ENCODE results near the gene ST7L. TPM values are rescaled to one million over a fixed set of nuclear protein-coding genes. Genes with fewer than 3 reads are reported as not detected.
A peak's percentile ranks its signal among the peaks of the same experiment; 100 is the strongest.

The ST7L gene
- total and polyA plus RNA-seq, 10 of the 15 experiments (the other 5 are each of a cell fraction or from before 2014, with no cell fraction given), result 3.6 to 13.7 (median 8.9) TPM

DNA sequence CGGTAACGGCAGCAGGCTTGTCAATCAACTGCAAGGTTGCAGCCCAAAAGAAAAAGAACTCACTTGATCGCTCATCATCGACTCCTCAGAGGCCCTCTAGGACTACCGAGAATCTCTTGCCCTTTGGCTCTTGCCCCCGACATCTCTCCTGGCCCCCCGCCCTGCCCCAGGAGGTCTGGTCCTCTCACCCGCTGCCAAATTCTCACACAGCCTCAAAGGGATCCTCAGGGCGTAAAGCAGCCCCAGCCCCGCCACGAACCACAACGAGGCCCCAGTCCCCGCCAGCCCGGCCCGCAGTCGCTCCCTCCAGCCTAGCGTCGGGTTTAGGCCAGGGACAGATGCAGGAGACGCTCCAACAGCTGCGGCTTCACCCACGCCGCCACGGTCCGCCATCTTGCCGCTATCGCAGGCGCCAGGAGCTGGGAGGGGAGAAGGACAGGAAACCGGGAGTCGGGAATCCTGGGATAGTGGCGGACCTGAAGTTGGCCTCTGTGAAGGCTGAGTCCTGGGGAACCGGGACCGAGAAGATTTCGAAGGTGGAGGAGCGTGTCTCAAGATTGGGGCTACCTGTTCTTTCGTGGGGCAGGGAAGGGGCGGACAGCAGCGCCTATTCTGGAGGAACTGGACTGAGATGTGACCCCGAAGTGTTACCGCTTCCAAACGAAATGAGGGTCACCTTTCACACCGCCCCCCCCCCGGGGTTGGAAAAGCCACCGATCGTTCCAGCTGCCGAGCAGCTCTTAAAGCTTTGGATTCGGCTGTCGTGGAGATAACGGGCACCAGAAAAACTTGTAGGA is at the start of gene ST7L (continued):
- TF ChIP-seq NFYA (IDR thresholded peaks at IDR 0.05; ENCODE audit: borderline replicate concordance, low read depth, low read length), result no peak
- peak; percentile 84; the same call in 1 of the 2 replicates for TF ChIP-seq TAF1 (IDR thresholded peaks at IDR 0.05; ENCODE audit: borderline replicate concordance, low read depth, low read length)
- TF ChIP-seq, protein P1, sequence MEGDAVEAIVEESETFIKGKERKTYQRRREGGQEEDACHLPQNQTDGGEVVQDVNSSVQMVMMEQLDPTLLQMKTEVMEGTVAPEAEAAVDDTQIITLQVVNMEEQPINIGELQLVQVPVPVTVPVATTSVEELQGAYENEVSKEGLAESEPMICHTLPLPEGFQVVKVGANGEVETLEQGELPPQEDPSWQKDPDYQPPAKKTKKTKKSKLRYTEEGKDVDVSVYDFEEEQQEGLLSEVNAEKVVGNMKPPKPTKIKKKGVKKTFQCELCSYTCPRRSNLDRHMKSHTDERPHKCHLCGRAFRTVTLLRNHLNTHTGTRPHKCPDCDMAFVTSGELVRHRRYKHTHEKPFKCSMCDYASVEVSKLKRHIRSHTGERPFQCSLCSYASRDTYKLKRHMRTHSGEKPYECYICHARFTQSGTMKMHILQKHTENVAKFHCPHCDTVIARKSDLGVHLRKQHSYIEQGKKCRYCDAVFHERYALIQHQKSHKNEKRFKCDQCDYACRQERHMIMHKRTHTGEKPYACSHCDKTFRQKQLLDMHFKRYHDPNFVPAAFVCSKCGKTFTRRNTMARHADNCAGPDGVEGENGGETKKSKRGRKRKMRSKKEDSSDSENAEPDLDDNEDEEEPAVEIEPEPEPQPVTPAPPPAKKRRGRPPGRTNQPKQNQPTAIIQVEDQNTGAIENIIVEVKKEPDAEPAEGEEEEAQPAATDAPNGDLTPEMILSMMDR (IDR thresholded peaks at IDR 0.05 in 2 of 3, conservative IDR thresholded peaks at IDR 0.05 in 1 of 3; ENCODE audit: control insufficient read depth in 2 of 3, extremely low read depth in 1 of 3, insufficient read depth in 1 of 3, low read depth in 3 of 3, low read length in 3 of 3), result no peak
- peak; percentile 44; the same call in 1 of the 2 replicates for TF ChIP-seq RB1 (IDR thresholded peaks at IDR 0.05; ENCODE audit: borderline replicate concordance)
- no peak for TF ChIP-seq CBX3 (IDR thresholded peaks at IDR 0.05; ENCODE audit: borderline replicate concordance, low read depth)
- TF ChIP-seq, protein P2, sequence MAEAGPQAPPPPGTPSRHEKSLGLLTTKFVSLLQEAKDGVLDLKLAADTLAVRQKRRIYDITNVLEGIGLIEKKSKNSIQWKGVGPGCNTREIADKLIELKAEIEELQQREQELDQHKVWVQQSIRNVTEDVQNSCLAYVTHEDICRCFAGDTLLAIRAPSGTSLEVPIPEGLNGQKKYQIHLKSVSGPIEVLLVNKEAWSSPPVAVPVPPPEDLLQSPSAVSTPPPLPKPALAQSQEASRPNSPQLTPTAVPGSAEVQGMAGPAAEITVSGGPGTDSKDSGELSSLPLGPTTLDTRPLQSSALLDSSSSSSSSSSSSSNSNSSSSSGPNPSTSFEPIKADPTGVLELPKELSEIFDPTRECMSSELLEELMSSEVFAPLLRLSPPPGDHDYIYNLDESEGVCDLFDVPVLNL (IDR thresholded peaks at IDR 0.05; ENCODE audit: low read depth, low read length), result no peak
- no peak for TF ChIP-seq ZNF274 (IDR thresholded peaks at IDR 0.05; ENCODE audit: insufficient read depth, insufficient read length)
- TF ChIP-seq, protein P3, sequence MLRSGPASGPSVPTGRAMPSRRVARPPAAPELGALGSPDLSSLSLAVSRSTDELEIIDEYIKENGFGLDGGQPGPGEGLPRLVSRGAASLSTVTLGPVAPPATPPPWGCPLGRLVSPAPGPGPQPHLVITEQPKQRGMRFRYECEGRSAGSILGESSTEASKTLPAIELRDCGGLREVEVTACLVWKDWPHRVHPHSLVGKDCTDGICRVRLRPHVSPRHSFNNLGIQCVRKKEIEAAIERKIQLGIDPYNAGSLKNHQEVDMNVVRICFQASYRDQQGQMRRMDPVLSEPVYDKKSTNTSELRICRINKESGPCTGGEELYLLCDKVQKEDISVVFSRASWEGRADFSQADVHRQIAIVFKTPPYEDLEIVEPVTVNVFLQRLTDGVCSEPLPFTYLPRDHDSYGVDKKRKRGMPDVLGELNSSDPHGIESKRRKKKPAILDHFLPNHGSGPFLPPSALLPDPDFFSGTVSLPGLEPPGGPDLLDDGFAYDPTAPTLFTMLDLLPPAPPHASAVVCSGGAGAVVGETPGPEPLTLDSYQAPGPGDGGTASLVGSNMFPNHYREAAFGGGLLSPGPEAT (IDR thresholded peaks at IDR 0.05; ENCODE audit: low read depth), result peak; percentile 68; the same call in 1 of the 2 replicates
- TF ChIP-seq EED (IDR thresholded peaks at IDR 0.05; ENCODE audit: low read depth), result peak; percentile 94
- no peak for TF ChIP-seq SMAD1 (IDR thresholded peaks at IDR 0.05; ENCODE audit: low read depth, partially characterized antibody)
- TF ChIP-seq IKZF2 (IDR thresholded peaks at IDR 0.05), result peak; percentile 93 to 94
- TF ChIP-seq, protein P4, sequence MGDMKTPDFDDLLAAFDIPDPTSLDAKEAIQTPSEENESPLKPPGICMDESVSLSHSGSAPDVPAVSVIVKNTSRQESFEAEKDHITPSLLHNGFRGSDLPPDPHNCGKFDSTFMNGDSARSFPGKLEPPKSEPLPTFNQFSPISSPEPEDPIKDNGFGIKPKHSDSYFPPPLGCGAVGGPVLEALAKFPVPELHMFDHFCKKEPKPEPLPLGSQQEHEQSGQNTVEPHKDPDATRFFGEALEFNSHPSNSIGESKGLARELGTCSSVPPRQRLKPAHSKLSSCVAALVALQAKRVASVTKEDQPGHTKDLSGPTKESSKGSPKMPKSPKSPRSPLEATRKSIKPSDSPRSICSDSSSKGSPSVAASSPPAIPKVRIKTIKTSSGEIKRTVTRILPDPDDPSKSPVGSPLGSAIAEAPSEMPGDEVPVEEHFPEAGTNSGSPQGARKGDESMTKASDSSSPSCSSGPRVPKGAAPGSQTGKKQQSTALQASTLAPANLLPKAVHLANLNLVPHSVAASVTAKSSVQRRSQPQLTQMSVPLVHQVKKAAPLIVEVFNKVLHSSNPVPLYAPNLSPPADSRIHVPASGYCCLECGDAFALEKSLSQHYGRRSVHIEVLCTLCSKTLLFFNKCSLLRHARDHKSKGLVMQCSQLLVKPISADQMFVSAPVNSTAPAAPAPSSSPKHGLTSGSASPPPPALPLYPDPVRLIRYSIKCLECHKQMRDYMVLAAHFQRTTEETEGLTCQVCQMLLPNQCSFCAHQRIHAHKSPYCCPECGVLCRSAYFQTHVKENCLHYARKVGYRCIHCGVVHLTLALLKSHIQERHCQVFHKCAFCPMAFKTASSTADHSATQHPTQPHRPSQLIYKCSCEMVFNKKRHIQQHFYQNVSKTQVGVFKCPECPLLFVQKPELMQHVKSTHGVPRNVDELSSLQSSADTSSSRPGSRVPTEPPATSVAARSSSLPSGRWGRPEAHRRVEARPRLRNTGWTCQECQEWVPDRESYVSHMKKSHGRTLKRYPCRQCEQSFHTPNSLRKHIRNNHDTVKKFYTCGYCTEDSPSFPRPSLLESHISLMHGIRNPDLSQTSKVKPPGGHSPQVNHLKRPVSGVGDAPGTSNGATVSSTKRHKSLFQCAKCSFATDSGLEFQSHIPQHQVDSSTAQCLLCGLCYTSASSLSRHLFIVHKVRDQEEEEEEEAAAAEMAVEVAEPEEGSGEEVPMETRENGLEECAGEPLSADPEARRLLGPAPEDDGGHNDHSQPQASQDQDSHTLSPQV (IDR thresholded peaks at IDR 0.05), result no peak
- TF ChIP-seq, protein P5, sequence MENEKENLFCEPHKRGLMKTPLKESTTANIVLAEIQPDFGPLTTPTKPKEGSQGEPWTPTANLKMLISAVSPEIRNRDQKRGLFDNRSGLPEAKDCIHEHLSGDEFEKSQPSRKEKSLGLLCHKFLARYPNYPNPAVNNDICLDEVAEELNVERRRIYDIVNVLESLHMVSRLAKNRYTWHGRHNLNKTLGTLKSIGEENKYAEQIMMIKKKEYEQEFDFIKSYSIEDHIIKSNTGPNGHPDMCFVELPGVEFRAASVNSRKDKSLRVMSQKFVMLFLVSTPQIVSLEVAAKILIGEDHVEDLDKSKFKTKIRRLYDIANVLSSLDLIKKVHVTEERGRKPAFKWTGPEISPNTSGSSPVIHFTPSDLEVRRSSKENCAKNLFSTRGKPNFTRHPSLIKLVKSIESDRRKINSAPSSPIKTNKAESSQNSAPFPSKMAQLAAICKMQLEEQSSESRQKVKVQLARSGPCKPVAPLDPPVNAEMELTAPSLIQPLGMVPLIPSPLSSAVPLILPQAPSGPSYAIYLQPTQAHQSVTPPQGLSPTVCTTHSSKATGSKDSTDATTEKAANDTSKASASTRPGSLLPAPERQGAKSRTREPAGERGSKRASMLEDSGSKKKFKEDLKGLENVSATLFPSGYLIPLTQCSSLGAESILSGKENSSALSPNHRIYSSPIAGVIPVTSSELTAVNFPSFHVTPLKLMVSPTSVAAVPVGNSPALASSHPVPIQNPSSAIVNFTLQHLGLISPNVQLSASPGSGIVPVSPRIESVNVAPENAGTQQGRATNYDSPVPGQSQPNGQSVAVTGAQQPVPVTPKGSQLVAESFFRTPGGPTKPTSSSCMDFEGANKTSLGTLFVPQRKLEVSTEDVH (IDR thresholded peaks at IDR 0.05; ENCODE audit: low read depth, partially characterized antibody), result no peak
- no peak for TF ChIP-seq CHD2 (IDR thresholded peaks at IDR 0.05; ENCODE audit: borderline replicate concordance, low read depth, low read length)
- no peak for TF ChIP-seq ZNF217 (IDR thresholded peaks at IDR 0.05)
- TF ChIP-seq ATF7 (IDR thresholded peaks at IDR 0.05; ENCODE audit: low read depth), result no peak
- TF ChIP-seq CBX5 (IDR thresholded peaks at IDR 0.05; ENCODE audit: low read depth), result no peak

Data from GM12878 (cell line).